Astrocyte (in vitro differentiated cells and primary cell): ENCODE results near the gene ZNF597. TPM values are rescaled to one million over a fixed set of nuclear protein-coding genes. Genes with fewer than 3 reads are reported as not detected.

Source experiments
- DNase-seq: peaks from one replicate; pipeline ENCODE4 v3.0.0-alpha.2; 2010; ENCODE audit warnings: low read depth
- FAIRE-seq: peaks from 2 replicates; lab custom pipeline; 2011; peaks lifted over from hg19 to GRCh38; lab: Jason Lieb, UNC
- H2AFZ ChIP-seq: 2 replicates; pipeline ENCODE4 v1.6.0; 2012; ENCODE audit warnings: low read depth, low read length, inconsistent platforms
- H3K27ac ChIP-seq: 2 replicates; pipeline ENCODE4 v1.5.1; 2011; ENCODE audit warnings: low read depth, low read length, inconsistent platforms
- H3K27me3 ChIP-seq: 2 replicates; pipeline ENCODE4 v1.6.0; 2011; ENCODE audit warnings: low read length, inconsistent platforms; ENCODE audit not compliant: insufficient read depth
- H3K36me3 ChIP-seq: 2 replicates; pipeline ENCODE4 v1.5.1; 2011; ENCODE audit warnings: low read length, inconsistent platforms; ENCODE audit not compliant: insufficient read depth
- H3K4me1 ChIP-seq: 2 replicates; pipeline ENCODE4 v1.5.1; 2011; ENCODE audit warnings: low read length, inconsistent platforms; ENCODE audit not compliant: insufficient read depth
- H3K4me2 ChIP-seq: 2 replicates; pipeline ENCODE4 v1.6.0; 2012; ENCODE audit warnings: low read length, inconsistent platforms
- H3K4me3 ChIP-seq: 2 replicates; pipeline ENCODE4 v1.5.1; 2011; ENCODE audit warnings: low read depth, mild to moderate bottlenecking, low read length, inconsistent platforms; ENCODE audit not compliant: insufficient read depth
- H3K79me2 ChIP-seq: 2 replicates; pipeline ENCODE4 v1.6.0; 2012; ENCODE audit warnings: mild to moderate bottlenecking, low read length, inconsistent platforms; ENCODE audit not compliant: insufficient read depth
- H3K9ac ChIP-seq: 2 replicates; pipeline ENCODE4 v1.6.0; 2012; ENCODE audit warnings: mild to moderate bottlenecking, low read length, inconsistent platforms
- H3K9me3 ChIP-seq: 2 replicates; pipeline ENCODE4 v1.5.1; 2012; ENCODE audit warnings: low read depth, mild to moderate bottlenecking, low read length, inconsistent platforms; ENCODE audit not compliant: insufficient read depth
- H4K20me1 ChIP-seq: 2 replicates; pipeline ENCODE4 v1.6.0; 2012; ENCODE audit warnings: low read length, inconsistent platforms; ENCODE audit not compliant: insufficient read depth
- H3K27ac Mint-ChIP-seq: one replicate; pipeline ENCODE4 v1.8.0; 2021; ENCODE audit warnings: mild to moderate bottlenecking, mixed read lengths; ENCODE audit not compliant: unreplicated experiment
- H3K27me3 Mint-ChIP-seq: one replicate; pipeline ENCODE4 v1.8.0; 2021; ENCODE audit warnings: low read depth, mixed read lengths; ENCODE audit not compliant: unreplicated experiment
- H3K36me3 Mint-ChIP-seq: one replicate; pipeline ENCODE4 v1.8.0; 2021; ENCODE audit warnings: low read depth, mixed read lengths; ENCODE audit not compliant: unreplicated experiment
- H3K4me1 Mint-ChIP-seq: one replicate; pipeline ENCODE4 v1.8.0; 2021; ENCODE audit warnings: low read depth, mixed read lengths; ENCODE audit not compliant: unreplicated experiment
- H3K4me3 Mint-ChIP-seq: one replicate; pipeline ENCODE4 v1.8.0; 2021; ENCODE audit warnings: mild to moderate bottlenecking, moderate library complexity, mixed read lengths; ENCODE audit not compliant: unreplicated experiment
- H3K9me3 Mint-ChIP-seq: one replicate; pipeline ENCODE4 v1.8.0; 2021; ENCODE audit warnings: mild to moderate bottlenecking, mixed read lengths; ENCODE audit not compliant: unreplicated experiment
- CTCF ChIP-seq: IDR thresholded peaks from 2 replicates; pipeline ENCODE4 v1.5.1; 2011; ENCODE audit warnings: low read depth, mild to moderate bottlenecking, inconsistent platforms, low read length, moderate library complexity; ENCODE audit not compliant: insufficient read depth
- EZH2 ChIP-seq: IDR thresholded peaks from 2 replicates; pipeline ENCODE4 v1.6.1; 2012; ENCODE audit warnings: mild to moderate bottlenecking, low read length, inconsistent platforms; ENCODE audit not compliant: insufficient read depth
- total RNA-seq: library from RNA; stranded (reverse); gene quantifications from 2 replicates; pipeline ENCODE4 v1.2.1, GENCODE V29; 2021

ZNF597 gene
- total RNA-seq, 1 donor from 2014 or later = 4.7 TPM

- no peak overlapping the region for H3K4me3 ChIP-seq
- Mint-ChIP-seq H3K27ac (no peak overlapping the region), H3K27me3 (no peaks in the 10 kb centered on the region), H3K4me3 (no peak overlapping the region), H3K4me1 (peaks cover 15% of the 10 kb centered on the region), H3K36me3 (peaks cover 31% of the 10 kb centered on the region), H3K9me3 (peaks cover 4% of the 10 kb centered on the region)
- TF ChIP-seq CTCF = no peak
- H3K79me2 ChIP-seq = peaks cover 42% of the 10 kb centered on the region
- no peak for FAIRE-seq
- peaks cover 18% of the 10 kb centered on the region for H3K36me3 ChIP-seq
- peaks cover 73% of the 10 kb centered on the region for H4K20me1 ChIP-seq
- no peak overlapping the region for H2AFZ ChIP-seq
- H3K9ac ChIP-seq = no peak overlapping the region
- H3K27me3 ChIP-seq = no peaks in the 10 kb centered on the region
- no peak overlapping the region for H3K27ac ChIP-seq
- no peak for DNase-seq
- no peaks in the 10 kb centered on the region for H3K9me3 ChIP-seq
- no peak overlapping the region for H3K4me2 ChIP-seq
- H3K4me1 ChIP-seq = peaks cover 5% of the 10 kb centered on the region
Observed at GRCh38 chr16:3479654-3480216, 36.4 kb upstream of the ZNF597 start.

GRCh38 chr16:3478242-3478925 lies 35.1 kb upstream of the ZNF597 start:
- peaks cover 31% of the 10 kb centered on the region for H3K36me3 Mint-ChIP-seq
- peaks cover 4% of the 10 kb centered on the region for H3K9me3 Mint-ChIP-seq
- Histone ChIP-seq H3K36me3 (peaks cover 14% of the 10 kb centered on the region), H3K9ac (no peak overlapping the region), H3K4me2 (no peak overlapping the region), H3K27me3 (no peaks in the 10 kb centered on the region), H3K9me3 (no peaks in the 10 kb centered on the region), H2AFZ (no peak overlapping the region), H3K79me2 (peaks cover 56% of the 10 kb centered on the region), H3K27ac (no peak overlapping the region), H3K4me1 (peaks cover 5% of the 10 kb centered on the region), H3K4me3 (no peak overlapping the region), H4K20me1 (peaks cover 79% of the 10 kb centered on the region)
- FAIRE-seq (no peak), DNase-seq (no peak)
- H3K27me3 Mint-ChIP-seq = no peaks in the 10 kb centered on the region
- H3K4me3 Mint-ChIP-seq = no peak overlapping the region
- peaks cover 15% of the 10 kb centered on the region for H3K4me1 Mint-ChIP-seq
- peak overlapping the region; percentile 58 for H3K27ac Mint-ChIP-seq
- TF ChIP-seq CTCF = no peak
- no peak for TF ChIP-seq EZH2

GRCh38 chr16:3476409-3476808 lies 33.1 kb upstream of the ZNF597 start:
- Mint-ChIP-seq H3K4me1 (peaks cover 8% of the 10 kb centered on the region), H3K4me3 (no peak overlapping the region), H3K36me3 (peaks cover 19% of the 10 kb centered on the region), H3K27me3 (no peaks in the 10 kb centered on the region), H3K27ac (no peak overlapping the region), H3K9me3 (no peaks in the 10 kb centered on the region)
- Histone ChIP-seq H3K4me1 (peaks cover 8% of the 10 kb centered on the region), H3K9ac (no peak overlapping the region), H3K4me3 (no peak overlapping the region), H3K9me3 (no peaks in the 10 kb centered on the region), H3K36me3 (peaks cover 5% of the 10 kb centered on the region), H2AFZ (no peak overlapping the region), H3K27ac (no peak overlapping the region), H3K79me2 (peaks cover 74% of the 10 kb centered on the region), H3K27me3 (no peaks in the 10 kb centered on the region), H4K20me1 (peaks cover 80% of the 10 kb centered on the region), H3K4me2 (no peak overlapping the region)
- DNase-seq (no peak), FAIRE-seq (no peak)
- no peak for TF ChIP-seq CTCF
- no peak for TF ChIP-seq EZH2
